KOPT-K1 (cell line): ENCODE data around the gene ANKRD6.

ENCODE experiments used
- H3K27ac ChIP-seq: fragments of 200-600 bp; sonication (generic); 2 replicates; pipeline ENCODE4 v1.5.1; 2016; ENCODE audit warnings: antibody characterized with exemption, mild to moderate bottlenecking, low read depth, low read length; ENCODE audit not compliant: poor library complexity, severe bottlenecking
- H3K36me3 ChIP-seq: fragments of 200-600 bp; sonication (generic); 2 replicates; pipeline ENCODE4 v1.5.1; 2017; ENCODE audit warnings: antibody characterized with exemption, mild to moderate bottlenecking, low read length, moderate library complexity; ENCODE audit not compliant: insufficient read depth
- H3K9me3 ChIP-seq: fragments of 200-600 bp; sonication (generic); 2 replicates; pipeline ENCODE4 v1.5.1; 2017; ENCODE audit warnings: antibody characterized with exemption, low read length, mild to moderate bottlenecking; ENCODE audit not compliant: insufficient read depth, poor library complexity, severe bottlenecking

ANKRD6 gene

GRCh38 chr6:89667872-89668556 lies 235.1 kb downstream of the ANKRD6 start:
- Histone ChIP-seq H3K27ac (no peak overlapping the region), H3K36me3 (peaks cover 96% of the 10 kb centered on the region), H3K9me3 (no peaks in the 10 kb centered on the region)

GRCh38 chr6:89669002-89669401 lies 236.1 kb downstream of the ANKRD6 start:
- Histone ChIP-seq H3K27ac (no peak overlapping the region), H3K36me3 (peaks cover 96% of the 10 kb centered on the region), H3K9me3 (no peaks in the 10 kb centered on the region)

GRCh38 chr6:89670935-89671565 lies 238.1 kb downstream of the ANKRD6 start:
- no peaks in the 10 kb centered on the region for H3K9me3 ChIP-seq
- peaks cover 96% of the 10 kb centered on the region for H3K36me3 ChIP-seq
- H3K27ac ChIP-seq, result no peak overlapping the region

- Histone ChIP-seq H3K9me3 (no peaks in the 10 kb centered on the region), H3K36me3 (peaks cover 100% of the 10 kb centered on the region), H3K27ac (no peak overlapping the region)
Observed at GRCh38 chr6:89675949-89676748, 243.2 kb downstream of the ANKRD6 start.

- H3K9me3 ChIP-seq, result no peaks in the 10 kb centered on the region
- peaks cover 100% of the 10 kb centered on the region for H3K36me3 ChIP-seq
- H3K27ac ChIP-seq, result no peak overlapping the region
Observed at GRCh38 chr6:89678531-89678930, 245.6 kb downstream of the ANKRD6 start.

- Histone ChIP-seq H3K9me3 (no peaks in the 10 kb centered on the region), H3K36me3 (peaks cover 100% of the 10 kb centered on the region), H3K27ac (no peak overlapping the region)
Observed at GRCh38 chr6:89679215-89680120, 246.5 kb downstream of the ANKRD6 start.

- Histone ChIP-seq H3K27ac (no peak overlapping the region), H3K9me3 (no peaks in the 10 kb centered on the region), H3K36me3 (peaks cover 100% of the 10 kb centered on the region)
Observed at GRCh38 chr6:89680150-89680549, 247.2 kb downstream of the ANKRD6 start.

GRCh38 chr6:89680551-89680950 lies 247.6 kb downstream of the ANKRD6 start:
- Histone ChIP-seq H3K36me3 (peaks cover 100% of the 10 kb centered on the region), H3K9me3 (no peaks in the 10 kb centered on the region), H3K27ac (no peak overlapping the region)

- H3K36me3 ChIP-seq, result peaks cover 100% of the 10 kb centered on the region
- H3K27ac ChIP-seq, result no peak overlapping the region
- H3K9me3 ChIP-seq, result no peaks in the 10 kb centered on the region
Observed at GRCh38 chr6:89681983-89682564, 249.1 kb downstream of the ANKRD6 start.

- Histone ChIP-seq H3K27ac (no peak overlapping the region), H3K36me3 (peaks cover 100% of the 10 kb centered on the region), H3K9me3 (no peaks in the 10 kb centered on the region)
Observed at GRCh38 chr6:89682991-89683390, 250.0 kb downstream of the ANKRD6 start.
